ENCODE data around the gene TAF15. TPM values are rescaled to one million over a fixed set of nuclear protein-coding genes. Genes with fewer than 3 reads are reported as not detected.

TAF15 gene
- total and polyA plus RNA-seq, 10 of the 15 experiments (the other 5 are each of a cell fraction or from before 2014, with no cell fraction given) = 9.5 to 259 (median 40.4) TPM

DNA sequence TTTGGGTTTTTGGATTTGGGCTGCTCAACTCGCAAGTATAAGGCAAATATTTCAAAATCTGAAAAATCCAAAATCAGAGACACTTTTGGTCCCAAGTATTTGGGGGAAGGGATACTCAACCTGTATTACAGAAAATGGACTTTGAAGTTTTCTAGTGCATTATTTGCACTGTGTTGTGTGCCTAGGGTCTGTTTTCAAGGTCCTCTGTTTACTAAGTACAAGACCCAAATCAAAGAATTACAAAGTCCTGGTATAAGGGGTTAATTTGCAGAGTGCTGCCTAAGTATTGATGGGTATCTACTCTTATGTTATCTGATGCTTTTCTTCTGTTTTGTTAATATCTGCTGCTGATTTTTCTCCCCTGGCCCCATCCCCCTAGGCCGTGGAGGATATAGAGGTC lies 34.4 kb downstream of the TAF15 start (continued):
- TF ChIP-seq, protein P1, sequence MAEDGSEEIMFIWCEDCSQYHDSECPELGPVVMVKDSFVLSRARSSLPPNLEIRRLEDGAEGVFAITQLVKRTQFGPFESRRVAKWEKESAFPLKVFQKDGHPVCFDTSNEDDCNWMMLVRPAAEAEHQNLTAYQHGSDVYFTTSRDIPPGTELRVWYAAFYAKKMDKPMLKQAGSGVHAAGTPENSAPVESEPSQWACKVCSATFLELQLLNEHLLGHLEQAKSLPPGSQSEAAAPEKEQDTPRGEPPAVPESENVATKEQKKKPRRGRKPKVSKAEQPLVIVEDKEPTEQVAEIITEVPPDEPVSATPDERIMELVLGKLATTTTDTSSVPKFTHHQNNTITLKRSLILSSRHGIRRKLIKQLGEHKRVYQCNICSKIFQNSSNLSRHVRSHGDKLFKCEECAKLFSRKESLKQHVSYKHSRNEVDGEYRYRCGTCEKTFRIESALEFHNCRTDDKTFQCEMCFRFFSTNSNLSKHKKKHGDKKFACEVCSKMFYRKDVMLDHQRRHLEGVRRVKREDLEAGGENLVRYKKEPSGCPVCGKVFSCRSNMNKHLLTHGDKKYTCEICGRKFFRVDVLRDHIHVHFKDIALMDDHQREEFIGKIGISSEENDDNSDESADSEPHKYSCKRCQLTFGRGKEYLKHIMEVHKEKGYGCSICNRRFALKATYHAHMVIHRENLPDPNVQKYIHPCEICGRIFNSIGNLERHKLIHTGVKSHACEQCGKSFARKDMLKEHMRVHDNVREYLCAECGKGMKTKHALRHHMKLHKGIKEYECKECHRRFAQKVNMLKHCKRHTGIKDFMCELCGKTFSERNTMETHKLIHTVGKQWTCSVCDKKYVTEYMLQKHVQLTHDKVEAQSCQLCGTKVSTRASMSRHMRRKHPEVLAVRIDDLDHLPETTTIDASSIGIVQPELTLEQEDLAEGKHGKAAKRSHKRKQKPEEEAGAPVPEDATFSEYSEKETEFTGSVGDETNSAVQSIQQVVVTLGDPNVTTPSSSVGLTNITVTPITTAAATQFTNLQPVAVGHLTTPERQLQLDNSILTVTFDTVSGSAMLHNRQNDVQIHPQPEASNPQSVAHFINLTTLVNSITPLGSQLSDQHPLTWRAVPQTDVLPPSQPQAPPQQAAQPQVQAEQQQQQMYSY (CRISPR knock-in tag; IDR thresholded peaks at IDR 0.05) = no peak
- TF ChIP-seq SREBF2 (IDR thresholded peaks at IDR 0.05; ENCODE audit: low read length) = no peak
- TF ChIP-seq ASH2L (IDR thresholded peaks at IDR 0.05; ENCODE audit: borderline replicate concordance, low read depth) = no peak
- no peak for TF ChIP-seq STAT1 (conservative IDR thresholded peaks at IDR 0.05)
- no peak for TF ChIP-seq ZZZ3 (IDR thresholded peaks at IDR 0.05; ENCODE audit: control insufficient read depth, insufficient read length, low read depth)
- no peak for TF ChIP-seq ZNF24 (IDR thresholded peaks at IDR 0.05)
- no peak for TF ChIP-seq TCF7 (IDR thresholded peaks at IDR 0.05; ENCODE audit: borderline replicate concordance)

- H3K27me3 ChIP-seq (replicated peaks in 1 of 2; ENCODE audit: control insufficient read depth in 2 of 2, insufficient read depth in 2 of 2, low read length in 1 of 2) = no peaks in the 10 kb centered on the region
- intact Hi-C loops (cut with micrococcal nuclease; ENCODE audit: unreplicated experiment) = no loop called here
- TF ChIP-seq TAF1 (IDR thresholded peaks at IDR 0.05; ENCODE audit: borderline replicate concordance, low read depth, low read length) (no peak), DPF2 (IDR thresholded peaks at IDR 0.05) (no peak), RELA (IDR thresholded peaks at IDR 0.05; ENCODE audit: borderline replicate concordance, partially characterized antibody) (no peak), ZNF622 (IDR thresholded peaks at IDR 0.05) (no peak), SMC3 (IDR thresholded peaks at IDR 0.05; ENCODE audit: borderline replicate concordance, low read length) (no peak), ATF3 (IDR thresholded peaks at IDR 0.05; ENCODE audit: borderline replicate concordance, extremely low read depth, low read depth, low read length) (no peak), ETV6 (conservative IDR thresholded peaks at IDR 0.05 in 1 of 2, IDR thresholded peaks at IDR 0.05 in 1 of 2; ENCODE audit: borderline replicate concordance in 1 of 2, low read depth in 1 of 2) (no peak), ESRRA (IDR thresholded peaks at IDR 0.05; ENCODE audit: low read length) (no peak)
- TF ChIP-seq, protein P2, sequence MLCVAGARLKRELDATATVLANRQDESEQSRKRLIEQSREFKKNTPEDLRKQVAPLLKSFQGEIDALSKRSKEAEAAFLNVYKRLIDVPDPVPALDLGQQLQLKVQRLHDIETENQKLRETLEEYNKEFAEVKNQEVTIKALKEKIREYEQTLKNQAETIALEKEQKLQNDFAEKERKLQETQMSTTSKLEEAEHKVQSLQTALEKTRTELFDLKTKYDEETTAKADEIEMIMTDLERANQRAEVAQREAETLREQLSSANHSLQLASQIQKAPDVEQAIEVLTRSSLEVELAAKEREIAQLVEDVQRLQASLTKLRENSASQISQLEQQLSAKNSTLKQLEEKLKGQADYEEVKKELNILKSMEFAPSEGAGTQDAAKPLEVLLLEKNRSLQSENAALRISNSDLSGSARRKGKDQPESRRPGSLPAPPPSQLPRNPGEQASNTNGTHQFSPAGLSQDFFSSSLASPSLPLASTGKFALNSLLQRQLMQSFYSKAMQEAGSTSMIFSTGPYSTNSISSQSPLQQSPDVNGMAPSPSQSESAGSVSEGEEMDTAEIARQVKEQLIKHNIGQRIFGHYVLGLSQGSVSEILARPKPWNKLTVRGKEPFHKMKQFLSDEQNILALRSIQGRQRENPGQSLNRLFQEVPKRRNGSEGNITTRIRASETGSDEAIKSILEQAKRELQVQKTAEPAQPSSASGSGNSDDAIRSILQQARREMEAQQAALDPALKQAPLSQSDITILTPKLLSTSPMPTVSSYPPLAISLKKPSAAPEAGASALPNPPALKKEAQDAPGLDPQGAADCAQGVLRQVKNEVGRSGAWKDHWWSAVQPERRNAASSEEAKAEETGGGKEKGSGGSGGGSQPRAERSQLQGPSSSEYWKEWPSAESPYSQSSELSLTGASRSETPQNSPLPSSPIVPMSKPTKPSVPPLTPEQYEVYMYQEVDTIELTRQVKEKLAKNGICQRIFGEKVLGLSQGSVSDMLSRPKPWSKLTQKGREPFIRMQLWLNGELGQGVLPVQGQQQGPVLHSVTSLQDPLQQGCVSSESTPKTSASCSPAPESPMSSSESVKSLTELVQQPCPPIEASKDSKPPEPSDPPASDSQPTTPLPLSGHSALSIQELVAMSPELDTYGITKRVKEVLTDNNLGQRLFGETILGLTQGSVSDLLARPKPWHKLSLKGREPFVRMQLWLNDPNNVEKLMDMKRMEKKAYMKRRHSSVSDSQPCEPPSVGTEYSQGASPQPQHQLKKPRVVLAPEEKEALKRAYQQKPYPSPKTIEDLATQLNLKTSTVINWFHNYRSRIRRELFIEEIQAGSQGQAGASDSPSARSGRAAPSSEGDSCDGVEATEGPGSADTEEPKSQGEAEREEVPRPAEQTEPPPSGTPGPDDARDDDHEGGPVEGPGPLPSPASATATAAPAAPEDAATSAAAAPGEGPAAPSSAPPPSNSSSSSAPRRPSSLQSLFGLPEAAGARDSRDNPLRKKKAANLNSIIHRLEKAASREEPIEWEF (IDR thresholded peaks at IDR 0.05; ENCODE audit: insufficient replicate concordance, low read depth, low read length) = no peak
Observed at GRCh38 chr17:35844547-35844946, 35.3 kb downstream of the TAF15 start.

More at GRCh38 chr17:35844547-35844946, 35.3 kb downstream of the TAF15 start:
- RAD21 ChIA-PET (ENCODE audit: unreplicated experiment) = no interaction called here
- WGBS (ENCODE audit: insufficient coverage, insufficient replicate concordance, low lambda C conversion rate, missing lambda C conversion rate) = 98% methylated on average over 19 of the region's 19 CpGs
- H3K9ac ChIP-seq (ENCODE audit: control insufficient read depth, insufficient read depth, low read length) = no peak overlapping the region
- H3K27ac ChIP-seq (ENCODE audit: control insufficient read depth, insufficient read depth) = no peak overlapping the region
- no peaks in the 10 kb centered on the region for H3K4me1 ChIP-seq (ENCODE audit: control insufficient read depth, insufficient read depth, low read length)
- H3K36me3 ChIP-seq (ENCODE audit: control insufficient read depth in 2 of 2, insufficient read depth in 2 of 2, low read length in 1 of 2) = peaks cover 11 to 39% of the 10 kb centered on the region in 2 experiments
- no peak overlapping the region for H3K4me3 ChIP-seq
- BruUV-seq (replicated peaks) = TSS peak; percentile 88
- H4K20me1 ChIP-seq (ENCODE audit: control insufficient read depth, insufficient read depth) = no peaks in the 10 kb centered on the region
- H2AFZ ChIP-seq (ENCODE audit: control insufficient read depth, low read depth, low read length) = no peak overlapping the region
- ATAC-seq = no peak
- no peaks in the 10 kb centered on the region for H3K79me2 ChIP-seq (ENCODE audit: control insufficient read depth, insufficient read depth, low read length)
- CTCF ChIA-PET = no interaction called here
- H3K9me3 ChIP-seq (replicated peaks; ENCODE audit: control insufficient read depth, insufficient read depth, low read length) = no peaks in the 10 kb centered on the region
- SMC1A ChIA-PET (ENCODE audit: uncharacterized antibody, unreplicated experiment) = no interaction called here
- H3K4me2 ChIP-seq (ENCODE audit: control insufficient read depth, insufficient read depth) = no peak overlapping the region
- DNase-seq (ENCODE audit: low read depth, low spot score) = no peak
- no peak for FAIRE-seq
- POLR2A ChIA-PET = no interaction called here
- in situ Hi-C loops (cut with MboI) = no loop called here

All from GM12878 (cell line).